HG03575 (cell line): Measurements from ENCODE around the gene INTS11.

Experiments used
- ATAC-seq: cut with Tn5 transposase; IDR thresholded peaks from one replicate; pipeline ENCODE4 v1.9.1; 2021; ENCODE audit not compliant: unreplicated experiment, insufficient number of reproducible peaks, low FRiP score; ENCODE audit errors: extremely low read depth

The INTS11 gene

GRCh38 chr1:1358433-1359271 is 34.2 kb upstream of the INTS11 start, which contains the start of gene MXRA8:
MXRA8 (minus strand) TSS chr1:1358555; CDS start chr1:1358504, 51 bp downstream.
- no peak for ATAC-seq

- no peak for ATAC-seq
These were observed 33.5 kb upstream of the INTS11 start for GRCh38 chr1:1357871-1358432.

GRCh38 chr1:1356796-1357401 is 32.4 kb upstream of the INTS11 start:
- ATAC-seq, result no peak

GRCh38 chr1:1356166-1356795 is 31.8 kb upstream of the INTS11 start:
- no peak for ATAC-seq

GRCh38 chr1:1355416-1355815 is 31.0 kb upstream of the INTS11 start:
- no peak for ATAC-seq

GRCh38 chr1:1354271-1355247 is 30.1 kb upstream of the INTS11 start:
- ATAC-seq, result no peak

- no peak for ATAC-seq
These were observed 29.1 kb upstream of the INTS11 start for GRCh38 chr1:1353389-1354151.

- ATAC-seq, result no peak
These were observed 28.4 kb upstream of the INTS11 start for GRCh38 chr1:1352786-1353388.

- ATAC-seq, result no peak
These were observed 27.3 kb upstream of the INTS11 start for GRCh38 chr1:1351511-1352427.

- no peak for ATAC-seq
These were observed 25.0 kb upstream of the INTS11 start, which contains the start of gene DVL1 for GRCh38 chr1:1349256-1350012. DVL1 (minus strand) TSS chr1:1349418; CDS start chr1:1349065, 353 bp downstream.

- no peak for ATAC-seq
These were observed 24.2 kb upstream of the INTS11 start for GRCh38 chr1:1348420-1349255.

GRCh38 chr1:1347663-1348419 is 23.4 kb upstream of the INTS11 start:
- ATAC-seq, result no peak

GRCh38 chr1:1347026-1347595 is 22.7 kb upstream of the INTS11 start:
- ATAC-seq, result no peak

- no peak for ATAC-seq
These were observed 22.0 kb upstream of the INTS11 start for GRCh38 chr1:1346501-1346890.
